Effector memory CD4-positive, alpha-beta T cell (primary cell): ENCODE data around the gene RGS19.

Experiments used
- DNase-seq, 3 donors: peaks; one replicate each; pipeline ENCODE4 v3.0.0-alpha.2; 2020
- H3K27ac ChIP-seq: 2 replicates; pipeline ENCODE4 v1.7.0; 2013; ENCODE audit warnings: mild to moderate bottlenecking, low read length, moderate library complexity; ENCODE audit not compliant: insufficient read depth, poor library complexity, severe bottlenecking
- H3K27me3 ChIP-seq: replicated peaks from 2 replicates; pipeline ENCODE4 v1.7.0; 2013; ENCODE audit warnings: mild to moderate bottlenecking, low read length; ENCODE audit not compliant: insufficient read depth, control insufficient read depth, poor library complexity, severe bottlenecking
- H3K36me3 ChIP-seq: 2 replicates; pipeline ENCODE4 v1.7.0; 2013; ENCODE audit warnings: mild to moderate bottlenecking, low read length, moderate library complexity; ENCODE audit not compliant: control insufficient read depth, insufficient read depth
- H3K4me1 ChIP-seq: 2 replicates; pipeline ENCODE4 v1.7.0; 2013; ENCODE audit warnings: low read length, mild to moderate bottlenecking; ENCODE audit not compliant: control insufficient read depth, insufficient read depth, poor library complexity, severe bottlenecking
- H3K4me3 ChIP-seq: 2 replicates; pipeline ENCODE4 v1.7.0; 2013; ENCODE audit warnings: low read length, low read depth, mild to moderate bottlenecking; ENCODE audit not compliant: insufficient read depth, poor library complexity, severe bottlenecking
- H3K9me3 ChIP-seq: 2 replicates; pipeline ENCODE4 v1.7.0; 2013; ENCODE audit warnings: mild to moderate bottlenecking, low read length, moderate library complexity; ENCODE audit not compliant: control insufficient read depth

The RGS19 gene

GRCh38 chr20:64108731-64109681 is 29.7 kb upstream of the RGS19 start:
- Histone ChIP-seq H3K4me1 (no peaks in the 10 kb centered on the region), H3K27me3 (no peaks in the 10 kb centered on the region), H3K9me3 (no peaks in the 10 kb centered on the region), H3K27ac (no peak overlapping the region), H3K4me3 (no peak overlapping the region), H3K36me3 (no peaks in the 10 kb centered on the region)
- DNase-seq, result no peak

GRCh38 chr20:64107736-64108457 is 28.6 kb upstream of the RGS19 start:
- H3K4me3 ChIP-seq, result no peak overlapping the region
- H3K27me3 ChIP-seq, result peaks cover 2% of the 10 kb centered on the region
- no peaks in the 10 kb centered on the region for H3K4me1 ChIP-seq
- no peaks in the 10 kb centered on the region for H3K36me3 ChIP-seq
- no peaks in the 10 kb centered on the region for H3K9me3 ChIP-seq
- H3K27ac ChIP-seq, result no peak overlapping the region
- DNase-seq, result no peak

GRCh38 chr20:64106981-64107735 is 27.8 kb upstream of the RGS19 start, which contains the start of gene NPBWR2:
NPBWR2 (minus strand) TSS chr20:64107565; CDS start chr20:64106831, 734 bp downstream.
- H3K4me1 ChIP-seq, result peaks cover 3% of the 10 kb centered on the region
- DNase-seq, result no peak

GRCh38 chr20:64106435-64106961 is 27.2 kb upstream of the RGS19 start:
- no peaks in the 10 kb centered on the region for H3K36me3 ChIP-seq
- no peak overlapping the region for H3K4me3 ChIP-seq
- peaks cover 11% of the 10 kb centered on the region for H3K27me3 ChIP-seq
- H3K9me3 ChIP-seq, result no peaks in the 10 kb centered on the region
- no peak for DNase-seq
- H3K4me1 ChIP-seq, result peaks cover 8% of the 10 kb centered on the region
- H3K27ac ChIP-seq, result no peak overlapping the region

More at GRCh38 chr20:64106981-64107735, 27.8 kb upstream of the RGS19 start, which contains the start of gene NPBWR2:
- Histone ChIP-seq H3K36me3 (no peaks in the 10 kb centered on the region), H3K4me3 (no peak within 1 kb of the TSS), H3K27ac (no peak within 1 kb of the TSS), H3K27me3 (peaks cover 6% of the 10 kb centered on the region), H3K9me3 (no peaks in the 10 kb centered on the region)

GRCh38 chr20:64105846-64106434 is 26.6 kb upstream of the RGS19 start:
- Histone ChIP-seq H3K4me1 (peaks cover 8% of the 10 kb centered on the region), H3K27ac (no peak overlapping the region), H3K36me3 (no peaks in the 10 kb centered on the region), H3K4me3 (no peak overlapping the region), H3K27me3 (peaks cover 13% of the 10 kb centered on the region), H3K9me3 (no peaks in the 10 kb centered on the region)
- no peak for DNase-seq

- no peaks in the 10 kb centered on the region for H3K9me3 ChIP-seq
- H3K36me3 ChIP-seq, result no peaks in the 10 kb centered on the region
- peaks cover 8% of the 10 kb centered on the region for H3K4me1 ChIP-seq
- H3K27me3 ChIP-seq, result peaks cover 13% of the 10 kb centered on the region
- DNase-seq, result no peak
- no peak overlapping the region for H3K27ac ChIP-seq
- H3K4me3 ChIP-seq, result no peak overlapping the region
These were observed 25.5 kb upstream of the RGS19 start for GRCh38 chr20:64104667-64105451.

GRCh38 chr20:64103871-64104666 is 24.8 kb upstream of the RGS19 start:
- Histone ChIP-seq H3K9me3 (no peaks in the 10 kb centered on the region), H3K27me3 (peaks cover 13% of the 10 kb centered on the region), H3K4me3 (no peak overlapping the region), H3K27ac (no peak overlapping the region), H3K4me1 (peaks cover 8% of the 10 kb centered on the region), H3K36me3 (no peaks in the 10 kb centered on the region)
- no peak for DNase-seq

- no peak for DNase-seq
- H3K27ac ChIP-seq, result no peak overlapping the region
- H3K27me3 ChIP-seq, result peaks cover 13% of the 10 kb centered on the region
- H3K4me1 ChIP-seq, result peaks cover 8% of the 10 kb centered on the region
- no peaks in the 10 kb centered on the region for H3K9me3 ChIP-seq
- no peak overlapping the region for H3K4me3 ChIP-seq
- H3K36me3 ChIP-seq, result no peaks in the 10 kb centered on the region
These were observed 23.5 kb upstream of the RGS19 start for GRCh38 chr20:64102647-64103354.
